B cell (primary cell): Measurements from ENCODE around the gene ABI2. TPM values are rescaled to one million over a fixed set of nuclear protein-coding genes. Genes with fewer than 3 reads are reported as not detected.

Source experiments
- ATAC-seq: fragments of 200-7000 bp; cut with Tn5 transposase; one replicate; pipeline ENCODE4 v1.10.0; 2021; ENCODE audit warnings: low read depth, mild to moderate bottlenecking, moderate number of reproducible peaks, moderate library complexity
- CTCF ChIA-PET: fragments of 350-600 bp; sonication (Branson Sonifier 250); formaldehyde crosslinking; loops from one replicate; lab custom pipeline; 2021; ENCODE audit warnings: antibody characterized with exemption, inconsistent platforms; lab: Charles Lee
- POLR2A ChIA-PET: fragments of 350-600 bp; sonication (Branson Sonifier 250); formaldehyde crosslinking; loops from one replicate; lab custom pipeline; 2021; ENCODE audit warnings: antibody characterized with exemption; lab: Charles Lee
- DNase-seq: peaks from one replicate; pipeline ENCODE4 v3.0.0; 2013
- H2AFZ ChIP-seq: 2 replicates; pipeline ENCODE4 v1.6.1; 2012; ENCODE audit warnings: mild to moderate bottlenecking, low read depth, low read length; ENCODE audit not compliant: insufficient read depth, poor library complexity, severe bottlenecking
- H3K27ac ChIP-seq, 2 donors: 1 replicate in 1 of 2; 2 replicates in 1 of 2; pipeline ENCODE4 v1.5.1; 2012 to 2013; ENCODE audit warnings: low read length in 2 of 2, mild to moderate bottlenecking in 2 of 2, moderate library complexity in 1 of 2
- H3K27me3 ChIP-seq, 4 experiments: fragments of 200-600 bp in 1 of 4; sonication (generic) in 1 of 4; replicated peaks in 1 of 4; 1 replicate in 2 of 4; 2 replicates in 2 of 4; pipeline versions ENCODE4 v1.6.1 to v1.7.0; 2013 to 2016; ENCODE audit warnings: low read length in 3 of 4, mild to moderate bottlenecking in 2 of 4, mixed read lengths in 1 of 4, moderate library complexity in 1 of 4; ENCODE audit not compliant: insufficient read depth in 4 of 4, control insufficient read depth in 3 of 4; ENCODE audit errors: control extremely low read depth in 1 of 4
- H3K36me3 ChIP-seq, 2 experiments: replicated peaks in 1 of 2; 1 replicate in 1 of 2; 2 replicates in 1 of 2; pipeline versions ENCODE4 v1.6.1 to v1.7.1; 2013; ENCODE audit warnings: low read length in 1 of 2; ENCODE audit not compliant: insufficient read depth in 2 of 2, control insufficient read depth in 1 of 2; ENCODE audit errors: control extremely low read depth in 1 of 2, extremely low read depth in 1 of 2
- H3K4me1 ChIP-seq, 2 donors: fragments of 200-600 bp in 1 of 2; sonication (generic) in 1 of 2; 1 replicate in 1 of 2; 2 replicates in 1 of 2; pipeline versions ENCODE4 v1.5.1 to v1.6.1; 2013 to 2017; ENCODE audit warnings: low read length in 2 of 2; ENCODE audit not compliant: control insufficient read depth in 2 of 2, insufficient read depth in 2 of 2
- H3K4me2 ChIP-seq: replicated peaks from 2 replicates; pipeline ENCODE3; 2012; ENCODE audit warnings: mild to moderate bottlenecking, low read depth, low read length; ENCODE audit not compliant: poor library complexity, severe bottlenecking
- H3K4me3 ChIP-seq, 5 experiments: fragments of 200-600 bp in 1 of 5; sonication (generic) in 1 of 5; 1 replicate in 3 of 5; 2 replicates in 2 of 5; pipeline versions ENCODE4 v1.5.1 to v1.7.0; 2011 to 2016; ENCODE audit warnings: low read length in 4 of 5, mild to moderate bottlenecking in 4 of 5, low read depth in 2 of 5, control low read depth in 1 of 5, moderate library complexity in 1 of 5; ENCODE audit not compliant: insufficient read depth in 1 of 5; ENCODE audit errors: control extremely low read depth in 1 of 5, extremely low read depth in 1 of 5
- H3K79me2 ChIP-seq: fragments of 200-600 bp; sonication (generic); one replicate; pipeline ENCODE4 v1.6.0; 2016; ENCODE audit warnings: low read length; ENCODE audit not compliant: control insufficient read depth, insufficient read depth
- H3K9ac ChIP-seq: fragments of 200-600 bp; sonication (generic); 2 replicates; pipeline ENCODE4 v1.6.1; 2017; ENCODE audit warnings: mild to moderate bottlenecking, low read length, moderate library complexity
- H3K9me3 ChIP-seq, 3 donors: one replicate each; pipeline versions ENCODE4 v1.6.1 to v1.7.1; 2013; ENCODE audit warnings: low read length in 2 of 3; ENCODE audit not compliant: control insufficient read depth in 2 of 3, insufficient read depth in 1 of 3; ENCODE audit errors: control extremely low read depth in 1 of 3
- H4K20me1 ChIP-seq: 2 replicates; pipeline ENCODE4 v1.6.0; 2012; ENCODE audit warnings: mild to moderate bottlenecking, low read length; ENCODE audit not compliant: insufficient read depth, control insufficient read depth, poor library complexity, severe bottlenecking
- H3K27ac Mint-ChIP-seq: one replicate; pipeline ENCODE4 v1.8.0; 2021; ENCODE audit warnings: mixed read lengths
- H3K27me3 Mint-ChIP-seq: one replicate; pipeline ENCODE4 v1.8.0; 2021; ENCODE audit warnings: mixed read lengths
- H3K4me1 Mint-ChIP-seq: one replicate; pipeline ENCODE4 v1.8.0; 2021; ENCODE audit warnings: mixed read lengths
- H3K4me3 Mint-ChIP-seq: one replicate; pipeline ENCODE4 v1.8.0; 2021; ENCODE audit warnings: mixed read lengths
- H3K9me3 Mint-ChIP-seq: one replicate; pipeline ENCODE4 v1.8.0; 2022; ENCODE audit warnings: mixed read lengths; ENCODE audit not compliant: insufficient read depth
- CTCF ChIP-seq: fragments of 200-600 bp; IDR thresholded peaks from one replicate; pipeline ENCODE4 v1.8.0; 2022; ENCODE audit warnings: antibody characterized with exemption, mild to moderate bottlenecking
- EZH2 ChIP-seq: IDR thresholded peaks from 2 replicates; pipeline ENCODE4 v1.6.1; 2012; ENCODE audit warnings: borderline replicate concordance, low read depth, mild to moderate bottlenecking, moderate library complexity, low read length; ENCODE audit not compliant: insufficient read depth, poor library complexity, severe bottlenecking
- WGBS: methylation state at CpG from one replicate; pipeline ENCODE4 v1.1.5; 2013; ENCODE audit warnings: missing lambda C conversion rate; ENCODE audit not compliant: insufficient coverage; 5-methylcytosine and 5-hydroxymethylcytosine counted together
- intact Hi-C: fragments of 100-400 bp; cut with micrococcal nuclease; formaldehyde crosslinking; loops from one replicate; pipeline ENCODE4 v1.10.0; 2022
- polyA plus RNA-seq: library from polyadenylated mRNA; depleted of rRNA; stranded (reverse); fragments of >200 nt; gene quantifications from 2 replicates; pipeline ENCODE4 v1.2.3, GENCODE V29; 2012
- total RNA-seq, 2 donors: library from RNA; stranded (reverse); fragments of 120-200 nt in 1 of 2; gene quantifications; 1 replicate in 1 of 2; 2 replicates in 1 of 2; pipeline versions ENCODE4 v1.2.3 to v1.2.4, GENCODE V29; 2013 to 2022

ABI2 gene
- total and polyA plus RNA-seq, 2 donors (not counting 1 experiment from before 2014, with no cell fraction given) = 6.8 to 32.7 TPM

GRCh38 chr2:203310688-203311436, 17.3 kb upstream of the ABI2 start:
- WGBS = no CpG with 5 or more reads among the region's 3 CpGs
- Histone ChIP-seq H3K27me3 (no peaks in the 10 kb centered on the region), H3K27ac (no peak overlapping the region), H3K4me3 (no peak overlapping the region), H3K9ac (no peak overlapping the region), H2AFZ (no peak overlapping the region), H3K4me2 (no peak overlapping the region), H3K36me3 (peaks cover 0 to 3% of the 10 kb centered on the region in 2 experiments), H4K20me1 (no peaks in the 10 kb centered on the region), H3K79me2 (no peaks in the 10 kb centered on the region), H3K9me3 (peaks cover 0 to 5% (median 0%) of the 10 kb centered on the region in 3 donors), H3K4me1 (no peaks in the 10 kb centered on the region)
- DNase-seq (no peak), ATAC-seq (no peak)
- H3K27me3 Mint-ChIP-seq = no peaks in the 10 kb centered on the region
- TF ChIP-seq EZH2 (no peak), CTCF (no peak)
- no peaks in the 10 kb centered on the region for H3K4me1 Mint-ChIP-seq
- intact Hi-C loops = no loop called here
- ChIA-PET CTCF (interaction anchor here (0.6 kb wide), 1 partner anchor 12 kb away, joined by 3 read pairs; no protein-coding TSS in a partner anchor), POLR2A (interaction anchor here (0.5 kb wide), 1 partner anchor 10 kb away, joined by 4 read pairs; no protein-coding TSS in a partner anchor)
- H3K9me3 Mint-ChIP-seq = peaks cover 3% of the 10 kb centered on the region
- no peak overlapping the region for H3K4me3 Mint-ChIP-seq
- no peak overlapping the region for H3K27ac Mint-ChIP-seq

GRCh38 chr2:203326356-203326755, 1.8 kb upstream of the ABI2 start:
- Histone ChIP-seq H3K9ac (no peak overlapping the region), H3K27me3 (no peaks in the 10 kb centered on the region), H3K4me3 (no peak overlapping the region), H3K36me3 (no peaks in the 10 kb centered on the region), H2AFZ (no peak overlapping the region), H4K20me1 (no peaks in the 10 kb centered on the region), H3K9me3 (no peaks in the 10 kb centered on the region), H3K4me2 (no peak overlapping the region), H3K27ac (no peak overlapping the region), H3K79me2 (peaks cover 16% of the 10 kb centered on the region), H3K4me1 (peaks cover 8 to 14% of the 10 kb centered on the region in 2 donors)
- Mint-ChIP-seq H3K27ac (peak overlapping the region; percentile 2), H3K27me3 (no peaks in the 10 kb centered on the region), H3K9me3 (no peaks in the 10 kb centered on the region), H3K4me1 (peaks cover 23% of the 10 kb centered on the region), H3K4me3 (no peak overlapping the region)
- ATAC-seq = no peak
- ChIA-PET CTCF (no interaction called here), POLR2A (no interaction called here)
- no CpG with 5 or more reads among the region's 1 CpG for WGBS
- TF ChIP-seq EZH2 (no peak), CTCF (no peak)
- intact Hi-C loops = loop anchor here (10.0 kb wide), 1 partner anchor 312 kb away; the partner anchor contains the start of gene NBEAL1
- DNase-seq = peak; percentile 4
